Kasumi-1 (cell line): ENCODE results near the gene OLFM1.
"Not testable (repeated sequence)": the region's sequence is repeated elsewhere in the genome, so short reads cannot be mapped to it uniquely, and the experiment has no call there.

Source experiments
- DNase-seq, 2 experiments: peaks; one replicate each; lab custom pipeline; 2025; lab: John Stamatoyannopoulos, UW

The OLFM1 gene

GRCh38 chr9:135154050-135154615 is 66.7 kb downstream of the OLFM1 start:
- DNase-seq: no peak

- DNase-seq: no peak
Observed at GRCh38 chr9:135155396-135155795, 67.9 kb downstream of the OLFM1 start.

GRCh38 chr9:135156525-135157510 is 69.3 kb downstream of the OLFM1 start:
- no peak for DNase-seq

GRCh38 chr9:135157856-135158563 is 70.5 kb downstream of the OLFM1 start:
- no peak for DNase-seq

GRCh38 chr9:135158564-135158937 is 71.1 kb downstream of the OLFM1 start:
- DNase-seq: no peak

- no peak for DNase-seq
Observed at GRCh38 chr9:135159801-135160200, 72.3 kb downstream of the OLFM1 start.

GRCh38 chr9:135160862-135161261 is 73.4 kb downstream of the OLFM1 start:
- no peak for DNase-seq

GRCh38 chr9:135162599-135162998 is 75.1 kb downstream of the OLFM1 start:
- not testable (repeated sequence) for DNase-seq

GRCh38 chr9:135163023-135163780 is 75.7 kb downstream of the OLFM1 start:
- no peak for DNase-seq

GRCh38 chr9:135164036-135164435 is 76.6 kb downstream of the OLFM1 start:
- no peak for DNase-seq

- no peak for DNase-seq
Observed at GRCh38 chr9:135165003-135165711, 77.7 kb downstream of the OLFM1 start.

GRCh38 chr9:135165756-135166519 is 78.5 kb downstream of the OLFM1 start:
- no peak for DNase-seq

- no peak for DNase-seq
Observed at GRCh38 chr9:135166565-135166964, 79.1 kb downstream of the OLFM1 start.

GRCh38 chr9:135167356-135167755 is 79.9 kb downstream of the OLFM1 start:
- no peak for DNase-seq

GRCh38 chr9:135167849-135168655 is 80.6 kb downstream of the OLFM1 start:
- DNase-seq: no peak

GRCh38 chr9:135169709-135170226 is 82.3 kb downstream of the OLFM1 start:
- no peak for DNase-seq

- DNase-seq: no peak
Observed at GRCh38 chr9:135170535-135170934, 83.1 kb downstream of the OLFM1 start.
